ENCODE results near the gene SBK3.

- TF ChIP-seq, protein P1, sequence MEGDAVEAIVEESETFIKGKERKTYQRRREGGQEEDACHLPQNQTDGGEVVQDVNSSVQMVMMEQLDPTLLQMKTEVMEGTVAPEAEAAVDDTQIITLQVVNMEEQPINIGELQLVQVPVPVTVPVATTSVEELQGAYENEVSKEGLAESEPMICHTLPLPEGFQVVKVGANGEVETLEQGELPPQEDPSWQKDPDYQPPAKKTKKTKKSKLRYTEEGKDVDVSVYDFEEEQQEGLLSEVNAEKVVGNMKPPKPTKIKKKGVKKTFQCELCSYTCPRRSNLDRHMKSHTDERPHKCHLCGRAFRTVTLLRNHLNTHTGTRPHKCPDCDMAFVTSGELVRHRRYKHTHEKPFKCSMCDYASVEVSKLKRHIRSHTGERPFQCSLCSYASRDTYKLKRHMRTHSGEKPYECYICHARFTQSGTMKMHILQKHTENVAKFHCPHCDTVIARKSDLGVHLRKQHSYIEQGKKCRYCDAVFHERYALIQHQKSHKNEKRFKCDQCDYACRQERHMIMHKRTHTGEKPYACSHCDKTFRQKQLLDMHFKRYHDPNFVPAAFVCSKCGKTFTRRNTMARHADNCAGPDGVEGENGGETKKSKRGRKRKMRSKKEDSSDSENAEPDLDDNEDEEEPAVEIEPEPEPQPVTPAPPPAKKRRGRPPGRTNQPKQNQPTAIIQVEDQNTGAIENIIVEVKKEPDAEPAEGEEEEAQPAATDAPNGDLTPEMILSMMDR (IDR thresholded peaks at IDR 0.05; ENCODE audit: low read depth, low read length), result no peak
- TF ChIP-seq POLR2A (IDR thresholded peaks at IDR 0.05; ENCODE audit: extremely low read depth, insufficient read length), result no peak
These were observed 4.3 kb downstream of the SBK3 start for GRCh38 chr19:55541091-55541490.
